Measurements from ENCODE around the gene RUSC1.

Gene RUSC1

GRCh38 chr1:155342842-155343241 is 22.1 kb downstream of the RUSC1 start:
- no peak overlapping the region for H3K27ac ChIP-seq
- TF ChIP-seq, protein P1, sequence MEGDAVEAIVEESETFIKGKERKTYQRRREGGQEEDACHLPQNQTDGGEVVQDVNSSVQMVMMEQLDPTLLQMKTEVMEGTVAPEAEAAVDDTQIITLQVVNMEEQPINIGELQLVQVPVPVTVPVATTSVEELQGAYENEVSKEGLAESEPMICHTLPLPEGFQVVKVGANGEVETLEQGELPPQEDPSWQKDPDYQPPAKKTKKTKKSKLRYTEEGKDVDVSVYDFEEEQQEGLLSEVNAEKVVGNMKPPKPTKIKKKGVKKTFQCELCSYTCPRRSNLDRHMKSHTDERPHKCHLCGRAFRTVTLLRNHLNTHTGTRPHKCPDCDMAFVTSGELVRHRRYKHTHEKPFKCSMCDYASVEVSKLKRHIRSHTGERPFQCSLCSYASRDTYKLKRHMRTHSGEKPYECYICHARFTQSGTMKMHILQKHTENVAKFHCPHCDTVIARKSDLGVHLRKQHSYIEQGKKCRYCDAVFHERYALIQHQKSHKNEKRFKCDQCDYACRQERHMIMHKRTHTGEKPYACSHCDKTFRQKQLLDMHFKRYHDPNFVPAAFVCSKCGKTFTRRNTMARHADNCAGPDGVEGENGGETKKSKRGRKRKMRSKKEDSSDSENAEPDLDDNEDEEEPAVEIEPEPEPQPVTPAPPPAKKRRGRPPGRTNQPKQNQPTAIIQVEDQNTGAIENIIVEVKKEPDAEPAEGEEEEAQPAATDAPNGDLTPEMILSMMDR (conservative IDR thresholded peaks at IDR 0.05): no peak
- no peak for TF ChIP-seq ZFX (IDR thresholded peaks at IDR 0.05)

DNA sequence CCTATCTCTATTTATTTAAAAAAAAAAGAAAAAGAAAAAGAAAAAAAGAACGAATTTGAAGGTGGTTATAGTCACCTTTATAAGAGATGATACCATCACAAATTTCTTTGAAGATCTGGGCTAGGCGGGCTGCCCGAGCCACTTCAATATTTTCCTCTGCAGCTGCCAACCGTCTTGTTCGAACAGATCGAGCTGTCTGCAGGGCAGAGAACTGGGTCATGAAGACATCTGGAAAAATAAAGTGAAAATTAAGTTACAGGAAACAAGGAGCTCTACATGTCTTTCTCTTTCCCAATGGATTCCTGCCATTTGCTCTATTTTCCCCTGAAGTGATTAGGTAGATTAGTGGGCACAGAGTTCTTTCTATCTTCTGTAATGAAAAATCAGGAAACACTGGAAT is 31.9 kb downstream of the RUSC1 start:
- H3K27ac ChIP-seq: no peak overlapping the region
- no peak for TF ChIP-seq ZFX (IDR thresholded peaks at IDR 0.05)
- TF ChIP-seq, protein P1 (conservative IDR thresholded peaks at IDR 0.05): no peak

DNA sequence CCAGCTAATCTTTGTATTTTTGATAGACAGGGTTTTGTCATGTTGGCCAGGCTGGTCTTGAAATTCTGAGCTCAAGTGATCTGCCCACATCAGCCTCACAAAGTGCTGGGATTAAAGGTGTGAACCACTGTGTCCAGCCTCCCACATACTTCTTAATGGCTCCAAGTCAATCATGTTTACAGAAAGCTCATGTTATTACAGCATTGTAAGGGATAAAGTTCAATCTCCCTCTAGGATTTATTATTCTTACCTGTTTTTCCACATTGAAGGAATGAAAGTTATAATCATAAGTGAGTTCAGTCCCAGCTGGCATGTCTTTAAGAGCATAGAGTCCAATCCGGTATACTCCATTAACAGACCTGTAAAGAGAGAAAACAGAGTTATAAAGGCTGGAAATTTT is 39.4 kb downstream of the RUSC1 start:
- no peak overlapping the region for H3K27ac ChIP-seq
- no peak for TF ChIP-seq ZFX (IDR thresholded peaks at IDR 0.05)
- TF ChIP-seq, protein P1 (conservative IDR thresholded peaks at IDR 0.05): no peak

DNA sequence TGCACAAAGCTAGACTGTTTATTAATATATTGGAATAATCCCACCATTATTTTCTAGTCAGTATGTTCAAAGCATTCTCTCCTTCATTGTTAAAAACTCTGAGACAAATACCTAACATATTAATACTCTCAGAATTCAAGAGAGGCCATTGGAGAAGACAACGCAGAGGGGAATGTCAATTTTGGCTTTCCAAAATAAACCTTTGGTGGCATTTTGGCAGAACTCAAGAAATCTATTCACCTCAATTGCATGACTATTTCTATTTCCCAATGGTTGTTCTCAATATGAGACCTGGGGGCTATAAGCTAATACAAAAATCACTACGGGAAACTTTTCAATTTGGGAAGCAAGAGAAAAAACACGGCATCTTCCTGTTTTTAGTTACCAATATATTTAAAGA is 58.5 kb downstream of the RUSC1 start:
- H3K27ac ChIP-seq: no peak overlapping the region
- TF ChIP-seq, protein P1 (conservative IDR thresholded peaks at IDR 0.05): no peak
- TF ChIP-seq ZFX (IDR thresholded peaks at IDR 0.05): no peak

- TF ChIP-seq, protein P1 (conservative IDR thresholded peaks at IDR 0.05): no peak
- no peak for TF ChIP-seq ZFX (IDR thresholded peaks at IDR 0.05)
- H3K27ac ChIP-seq: no peak overlapping the region
These were observed 59.0 kb downstream of the RUSC1 start for GRCh38 chr1:155379631-155380090.
